OCI-LY1 (cell line): ENCODE results near the gene PARD6A.

Experiments
- H2AFZ ChIP-seq: fragments of 200-600 bp; sonication (generic), shearing (Covaris generic); 2 replicates; pipeline ENCODE4 v1.6.0; 2014; ENCODE audit warnings: antibody characterized with exemption, mild to moderate bottlenecking, low read length
- H3F3A ChIP-seq: fragments of 200-600 bp; sonication (generic), shearing (Covaris generic); 2 replicates; pipeline ENCODE4 v1.6.0; 2014; ENCODE audit warnings: mild to moderate bottlenecking, antibody characterized with exemption, low read length, moderate library complexity; ENCODE audit not compliant: insufficient read depth
- H3K27ac ChIP-seq: fragments of 200-600 bp; sonication (generic); 2 replicates; pipeline ENCODE4 v1.5.1; 2014; ENCODE audit warnings: low read length, mixed run types, mild to moderate bottlenecking, low read depth; ENCODE audit not compliant: poor library complexity, severe bottlenecking
- H3K27me3 ChIP-seq: fragments of 200-600 bp; sonication (generic); 2 replicates; pipeline ENCODE4 v1.6.0; 2014; ENCODE audit warnings: antibody characterized with exemption, mild to moderate bottlenecking, low read length, moderate library complexity; ENCODE audit not compliant: insufficient read depth
- H3K36me3 ChIP-seq: fragments of 200-600 bp; sonication (generic); 2 replicates; pipeline ENCODE4 v1.6.1; 2014; ENCODE audit warnings: mild to moderate bottlenecking, antibody characterized with exemption, low read length, moderate library complexity, mixed read lengths; ENCODE audit not compliant: insufficient read depth
- H3K4me1 ChIP-seq: fragments of 200-600 bp; sonication (generic); 2 replicates; pipeline ENCODE4 v1.5.1; 2014; ENCODE audit warnings: mild to moderate bottlenecking, low read length, moderate library complexity; ENCODE audit not compliant: insufficient read depth, severe bottlenecking
- H3K4me2 ChIP-seq: fragments of 200-600 bp; sonication (generic), shearing (Covaris generic); 2 replicates; pipeline ENCODE4 v1.6.1; 2014; ENCODE audit warnings: low read length
- H3K4me3 ChIP-seq: fragments of 200-600 bp; sonication (generic); 2 replicates; pipeline ENCODE4 v1.5.1; 2014; ENCODE audit warnings: low read length, low read depth, mild to moderate bottlenecking, mixed read lengths; ENCODE audit not compliant: poor library complexity, severe bottlenecking
- H3K79me2 ChIP-seq: fragments of 200-600 bp; shearing (Covaris generic); 2 replicates; pipeline ENCODE4 v1.6.1; 2016; ENCODE audit warnings: mixed run types, low read length, mixed read lengths; ENCODE audit not compliant: insufficient read depth
- H3K9ac ChIP-seq: fragments of 200-600 bp; sonication (generic), shearing (Covaris generic); 2 replicates; pipeline ENCODE4 v1.6.1; 2014; ENCODE audit warnings: mild to moderate bottlenecking, low read length, mixed read lengths
- H3K9me2 ChIP-seq: fragments of 200-600 bp; sonication (generic), shearing (Covaris generic); 2 replicates; pipeline ENCODE4 v1.6.1; 2014; ENCODE audit warnings: low read depth, mild to moderate bottlenecking, low read length, mixed read lengths
- H3K9me3 ChIP-seq: fragments of 200-600 bp; shearing (Covaris generic); 2 replicates; pipeline ENCODE4 v1.6.1; 2014; ENCODE audit warnings: low read length, mixed read lengths
- H4K20me1 ChIP-seq: fragments of 200-600 bp; sonication (generic), shearing (Covaris generic); 2 replicates; pipeline ENCODE4 v1.6.0; 2016; ENCODE audit warnings: mild to moderate bottlenecking, low read length; ENCODE audit not compliant: insufficient read depth
- CTCF ChIP-seq: fragments of 200-600 bp; sonication (generic), shearing (Covaris generic); IDR thresholded peaks from 2 replicates; pipeline ENCODE4 v1.5.1; 2017; ENCODE audit warnings: mild to moderate bottlenecking, antibody characterized with exemption, low read length, moderate library complexity, mixed read lengths
- EZH2 ChIP-seq: fragments of 200-600 bp; sonication (generic), shearing (Covaris generic); IDR thresholded peaks from 2 replicates; pipeline ENCODE4 v1.8.0; 2017; ENCODE audit warnings: borderline replicate concordance, mixed run types, mild to moderate bottlenecking, antibody characterized with exemption, low read length, moderate library complexity, mixed read lengths

PARD6A gene

GRCh38 chr16:67675579-67675935 is 14.8 kb downstream of the PARD6A start:
- peaks cover 6% of the 10 kb centered on the region; the same call in 1 of the 2 replicates for H3K36me3 ChIP-seq
- no peak overlapping the region for H3K27ac ChIP-seq
- no peaks in the 10 kb centered on the region for H3K79me2 ChIP-seq
- TF ChIP-seq CTCF = no peak
- TF ChIP-seq EZH2 = no peak
- no peaks in the 10 kb centered on the region for H3K9me3 ChIP-seq
- H2AFZ ChIP-seq = no peak overlapping the region
- peaks cover 18% of the 10 kb centered on the region for H3K4me1 ChIP-seq
- no peaks in the 10 kb centered on the region for H4K20me1 ChIP-seq
- H3K4me3 ChIP-seq = no peak overlapping the region
- H3K27me3 ChIP-seq = no peaks in the 10 kb centered on the region
- H3K9ac ChIP-seq = no peak overlapping the region
- no peaks in the 10 kb centered on the region for H3K9me2 ChIP-seq
- H3K4me2 ChIP-seq = no peak overlapping the region
- no peaks in the 10 kb centered on the region for H3F3A ChIP-seq

- Histone ChIP-seq H3K9me2 (no peaks in the 10 kb centered on the region), H3K27ac (no peak overlapping the region), H3K27me3 (no peaks in the 10 kb centered on the region), H3K4me1 (peaks cover 18% of the 10 kb centered on the region), H3K9ac (no peak overlapping the region), H4K20me1 (no peaks in the 10 kb centered on the region), H3K4me2 (no peak overlapping the region), H3F3A (no peaks in the 10 kb centered on the region), H3K9me3 (no peaks in the 10 kb centered on the region), H3K79me2 (no peaks in the 10 kb centered on the region), H2AFZ (no peak overlapping the region), H3K4me3 (no peak overlapping the region), H3K36me3 (peaks cover 6% of the 10 kb centered on the region; the same call in 1 of the 2 replicates)
- TF ChIP-seq CTCF = no peak
- no peak for TF ChIP-seq EZH2
Measured at GRCh38 chr16:67675999-67676398, 15.2 kb downstream of the PARD6A start.

DNA sequence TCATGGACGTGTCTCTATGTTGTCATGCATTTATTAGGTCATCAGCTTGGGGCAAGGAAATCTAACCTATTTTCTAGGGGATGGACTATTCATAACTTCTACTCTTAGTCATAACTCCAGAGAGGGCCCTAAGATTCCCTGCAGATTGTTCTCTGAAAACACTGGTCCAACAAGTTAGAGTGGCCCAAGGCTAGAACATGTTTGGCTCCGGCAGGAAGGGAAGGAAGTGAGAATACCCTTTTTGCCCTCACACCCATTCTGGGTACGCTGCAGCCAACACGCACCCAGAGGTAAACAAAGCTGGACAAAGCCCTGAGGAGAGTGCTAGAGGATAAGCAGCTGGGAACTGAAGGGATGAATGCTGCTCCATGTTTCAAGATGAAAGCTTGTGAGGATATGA is 15.8 kb downstream of the PARD6A start:
- H3K4me3 ChIP-seq = no peak overlapping the region

More for the DNA sequence above, 15.8 kb downstream of the PARD6A start:
- Histone ChIP-seq H3K9me2 (no peaks in the 10 kb centered on the region), H3K4me1 (peaks cover 18% of the 10 kb centered on the region), H3K79me2 (no peaks in the 10 kb centered on the region), H3K9me3 (no peaks in the 10 kb centered on the region), H3F3A (no peaks in the 10 kb centered on the region), H3K4me2 (no peak overlapping the region), H3K27me3 (no peaks in the 10 kb centered on the region), H3K9ac (no peak overlapping the region), H3K36me3 (peaks cover 6% of the 10 kb centered on the region; the same call in 1 of the 2 replicates), H4K20me1 (no peaks in the 10 kb centered on the region), H3K27ac (no peak overlapping the region), H2AFZ (no peak overlapping the region)
- TF ChIP-seq EZH2 = no peak
- no peak for TF ChIP-seq CTCF
